DMS114 treated with DMSO at 0.1 percent for 48 hours (cell line): ENCODE results near the gene FAM83F.
"Not testable (repeated sequence)": the region's sequence is repeated elsewhere in the genome, so short reads cannot be mapped to it uniquely, and the experiment has no call there.

Source experiments
- DNase-seq: peaks from one replicate; lab custom pipeline; 2025; ENCODE audit not compliant: unreplicated experiment; lab: John Stamatoyannopoulos, UW

Gene FAM83F

GRCh38 chr22:40014667-40015248 lies 20.0 kb downstream of the FAM83F start:
- no peak for DNase-seq

GRCh38 chr22:40015358-40015976 lies 20.7 kb downstream of the FAM83F start:
- DNase-seq, result no peak

DNA sequence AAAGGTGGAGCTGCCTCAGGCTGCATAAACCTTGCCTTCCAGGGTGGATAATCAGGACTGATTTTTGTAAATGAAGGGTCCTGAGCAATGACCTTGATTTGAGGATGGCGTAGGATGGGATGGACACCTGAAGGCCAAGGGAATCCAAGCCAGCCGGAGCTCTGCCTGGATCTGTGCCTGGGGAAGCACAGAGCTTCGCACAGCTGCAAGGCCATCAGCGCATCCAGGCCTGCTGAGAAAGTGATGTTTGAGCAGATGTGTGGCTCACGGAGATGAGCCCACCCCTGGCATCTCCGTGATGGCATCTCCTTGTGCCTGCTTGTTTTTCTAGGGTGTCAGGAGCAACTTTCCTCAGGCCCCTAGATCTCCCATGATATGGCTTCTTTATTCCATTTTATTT lies 23.3 kb downstream of the FAM83F start:
- no peak for DNase-seq

DNA sequence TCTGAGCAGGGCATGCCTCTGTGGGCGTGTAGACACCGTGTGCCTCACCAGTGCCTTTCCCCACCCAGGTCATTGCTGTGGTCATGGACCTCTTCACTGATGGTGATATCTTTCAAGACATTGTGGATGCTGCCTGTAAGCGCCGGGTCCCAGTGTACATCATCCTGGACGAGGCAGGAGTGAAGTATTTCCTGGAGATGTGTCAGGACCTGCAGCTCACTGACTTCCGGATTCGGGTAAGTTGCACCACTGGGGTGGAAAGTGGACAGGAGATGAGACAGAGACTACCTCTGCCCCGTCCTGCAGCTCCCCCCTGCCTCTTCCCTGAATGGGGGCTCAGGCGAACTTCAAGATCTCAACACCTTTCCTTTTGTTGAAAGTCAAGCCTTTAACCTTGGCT lies 24.3 kb downstream of the FAM83F start:
- no peak for DNase-seq

DNA sequence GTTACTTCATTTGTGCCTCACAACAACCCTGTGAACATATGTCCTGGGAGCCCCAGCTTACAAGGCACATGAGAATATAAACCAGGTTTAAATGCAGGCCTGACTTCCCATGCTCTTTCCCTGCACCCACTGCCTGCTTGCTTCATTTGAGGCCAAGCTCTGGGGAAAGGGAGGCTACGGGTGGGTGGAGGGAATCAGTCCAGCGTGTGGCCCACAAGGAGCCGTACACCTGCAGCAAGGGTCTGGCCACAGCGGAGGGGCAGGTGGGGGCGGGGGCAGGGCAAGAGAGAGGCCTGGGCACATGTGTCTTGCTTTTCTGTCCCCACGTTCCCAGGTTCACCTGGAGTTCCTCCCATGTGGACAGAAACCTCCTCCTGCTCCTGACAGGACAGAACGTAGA lies 26.2 kb downstream of the FAM83F start:
- DNase-seq, result no peak

- DNase-seq, result no peak
Observed at GRCh38 chr22:40021401-40022000, 26.7 kb downstream of the FAM83F start.

DNA sequence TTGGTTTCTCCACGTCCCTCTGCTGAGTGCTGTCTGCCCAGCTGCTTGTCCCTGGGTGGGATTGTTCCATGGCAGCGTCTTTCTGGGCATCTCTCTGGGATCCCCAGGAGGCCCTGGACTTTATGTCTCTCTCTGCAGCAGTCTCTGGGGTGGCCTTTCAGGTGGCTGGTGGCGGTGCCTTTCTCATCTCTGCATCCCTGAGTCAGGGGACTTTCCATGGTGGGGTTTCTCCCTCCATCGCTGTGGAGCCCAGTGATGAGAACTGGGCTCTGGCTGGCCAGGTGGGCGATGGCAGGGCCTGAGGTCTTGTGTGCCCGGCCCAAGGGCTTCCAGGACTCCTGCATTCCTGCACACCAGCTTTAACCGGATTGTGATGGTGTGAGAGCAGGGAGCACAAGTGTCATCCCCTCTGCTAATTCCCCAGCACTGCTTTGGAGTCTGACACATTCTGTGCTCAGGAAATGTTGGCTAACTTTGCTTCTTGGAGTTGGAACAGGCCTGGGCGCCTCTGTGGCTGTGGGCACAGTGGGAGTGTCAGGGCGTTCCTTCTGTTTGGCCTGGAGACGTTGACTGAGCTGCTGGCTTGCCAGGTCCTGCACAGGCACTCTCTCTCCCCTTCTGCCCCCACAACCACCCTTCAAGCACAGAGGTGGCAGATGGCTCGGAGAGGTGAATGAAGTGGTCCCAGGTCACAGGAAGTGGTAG lies 27.9 kb downstream of the FAM83F start:
- DNase-seq, result no peak

DNA sequence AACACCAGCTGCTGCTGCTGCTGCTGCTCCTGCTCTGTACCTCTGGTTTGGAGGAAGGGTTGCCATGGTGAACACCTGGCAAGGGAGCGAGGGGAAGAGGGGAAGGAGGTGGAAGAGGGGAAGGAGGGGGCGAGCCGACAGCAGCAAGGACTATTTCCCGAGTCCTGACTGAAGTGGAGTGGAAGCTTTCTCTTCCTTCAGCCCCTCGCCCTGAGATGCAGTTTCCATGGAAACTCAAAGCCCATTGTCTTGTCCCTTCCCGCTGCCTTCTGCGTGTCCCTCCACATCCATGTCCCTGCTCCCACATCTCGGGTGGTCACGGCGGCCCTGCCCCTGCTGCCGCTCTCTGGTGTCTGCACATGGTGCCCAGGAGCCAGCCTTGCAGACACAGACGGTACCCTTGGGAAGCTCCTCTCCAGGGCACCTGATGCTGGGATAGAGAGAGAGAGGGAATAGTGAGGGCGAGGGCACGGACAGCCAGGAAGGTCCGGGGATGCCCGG lies 28.6 kb downstream of the FAM83F start:
- DNase-seq, result no peak

GRCh38 chr22:40024201-40025061 lies 29.7 kb downstream of the FAM83F start:
- DNase-seq, result peak; percentile 59

DNA sequence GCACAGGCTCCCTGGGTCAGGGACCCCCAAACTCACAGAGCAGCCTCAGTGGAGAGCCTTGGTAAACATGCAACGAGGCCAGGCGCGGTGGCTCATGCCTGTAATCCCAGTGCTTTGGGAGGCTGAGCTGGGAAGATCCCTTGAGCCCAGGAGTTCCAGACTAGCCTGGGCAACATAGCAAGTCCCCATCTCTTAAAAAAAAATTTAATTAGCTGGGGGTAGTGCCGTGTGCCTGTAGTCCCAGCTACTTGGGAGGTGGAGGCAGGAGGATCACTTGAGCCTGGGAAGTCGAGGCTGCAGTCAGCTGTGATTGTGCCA lies 30.3 kb downstream of the FAM83F start:
- DNase-seq, result not testable (repeated sequence)

- DNase-seq, result no peak
Observed at GRCh38 chr22:40025856-40026255, 31.1 kb downstream of the FAM83F start.

DNA sequence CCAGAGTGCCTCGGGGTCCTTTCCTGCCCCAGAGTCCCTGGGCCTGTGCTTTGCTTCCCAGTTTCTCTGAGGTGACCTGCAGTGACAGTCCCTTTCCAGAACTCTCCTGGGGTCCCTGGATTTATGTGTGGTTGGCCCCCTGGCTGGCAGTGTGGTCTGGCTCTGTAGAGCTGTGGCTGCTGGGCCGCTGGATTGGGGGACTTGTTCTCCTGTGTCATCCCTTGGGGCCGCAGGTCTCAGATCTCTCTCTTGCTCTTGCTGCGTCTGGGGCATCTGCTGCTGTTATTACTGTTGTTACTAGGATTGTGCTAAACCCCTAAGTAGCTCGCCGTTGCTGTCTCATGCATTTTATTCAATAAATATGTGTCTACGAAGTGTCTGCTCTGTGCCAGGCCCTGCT lies 31.9 kb downstream of the FAM83F start:
- no peak for DNase-seq

- DNase-seq, result no peak
Observed at GRCh38 chr22:40027191-40028097, 32.7 kb downstream of the FAM83F start.

DNA sequence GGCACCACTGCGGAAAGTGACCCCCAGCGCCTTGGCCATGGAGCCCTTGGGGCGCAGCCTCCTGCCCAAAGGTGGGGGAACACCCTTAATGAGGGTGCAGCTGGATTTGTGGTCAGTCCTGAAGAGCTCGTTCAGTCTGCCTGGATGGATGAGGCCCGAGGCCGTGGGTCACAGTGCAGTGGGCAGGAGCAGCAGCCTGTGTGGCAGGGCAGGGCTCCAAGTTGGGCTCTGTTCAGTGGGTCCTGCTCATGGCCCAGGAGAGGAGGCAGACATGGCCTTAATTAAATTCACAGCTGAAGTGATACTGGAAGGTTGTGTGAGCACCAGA lies 33.3 kb downstream of the FAM83F start:
- no peak for DNase-seq

GRCh38 chr22:40029189-40029890 lies 34.6 kb downstream of the FAM83F start:
- no peak for DNase-seq

DNA sequence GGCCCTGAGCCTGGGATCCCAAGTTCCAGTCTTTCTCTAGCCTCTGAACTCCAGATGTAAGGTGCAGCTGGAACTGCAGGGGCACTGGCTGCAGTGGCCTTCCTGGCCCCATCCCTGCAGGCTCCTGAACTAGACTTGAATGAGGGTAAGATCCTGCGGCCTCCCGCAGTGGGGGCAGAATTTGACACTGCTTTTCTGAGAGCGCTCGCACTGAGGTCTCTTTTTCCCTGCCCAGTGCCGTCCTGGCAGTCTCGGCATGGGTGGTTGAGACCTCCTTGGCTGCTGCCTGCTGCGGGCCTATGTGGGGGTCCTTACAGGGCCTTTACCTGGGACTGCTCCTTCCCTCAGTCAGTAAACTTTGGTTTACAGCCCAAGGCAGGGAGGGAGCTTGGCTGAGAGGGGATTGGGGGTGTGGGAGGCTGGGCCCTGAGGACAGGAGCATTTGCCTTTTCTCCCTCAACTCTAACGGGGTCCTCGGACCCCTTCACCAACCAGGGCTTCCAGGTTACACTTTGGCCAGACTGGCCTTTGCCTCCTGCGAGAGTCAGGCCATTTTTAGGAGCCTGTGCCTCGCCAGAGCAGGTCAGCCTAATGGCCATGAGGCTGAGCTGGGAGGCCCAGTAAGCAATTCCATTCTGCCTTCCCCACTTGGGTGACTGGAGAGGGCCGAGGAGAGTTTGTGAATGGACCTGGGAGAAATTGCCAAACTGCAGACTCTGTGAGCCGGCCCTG lies 35.4 kb downstream of the FAM83F start:
- DNase-seq, result no peak

- no peak for DNase-seq
Observed at GRCh38 chr22:40030758-40031095, 36.0 kb downstream of the FAM83F start.

- DNase-seq, result no peak
Observed at GRCh38 chr22:40031766-40032470, 37.2 kb downstream of the FAM83F start.
